HG02885 (cell line): Measurements from ENCODE around the gene THRB.

ENCODE experiments used
- ATAC-seq: cut with Tn5 transposase; IDR thresholded peaks from one replicate; pipeline ENCODE4 v1.9.1; 2021; ENCODE audit warnings: mild to moderate bottlenecking; ENCODE audit not compliant: unreplicated experiment, poor library complexity

Gene THRB

DNA sequence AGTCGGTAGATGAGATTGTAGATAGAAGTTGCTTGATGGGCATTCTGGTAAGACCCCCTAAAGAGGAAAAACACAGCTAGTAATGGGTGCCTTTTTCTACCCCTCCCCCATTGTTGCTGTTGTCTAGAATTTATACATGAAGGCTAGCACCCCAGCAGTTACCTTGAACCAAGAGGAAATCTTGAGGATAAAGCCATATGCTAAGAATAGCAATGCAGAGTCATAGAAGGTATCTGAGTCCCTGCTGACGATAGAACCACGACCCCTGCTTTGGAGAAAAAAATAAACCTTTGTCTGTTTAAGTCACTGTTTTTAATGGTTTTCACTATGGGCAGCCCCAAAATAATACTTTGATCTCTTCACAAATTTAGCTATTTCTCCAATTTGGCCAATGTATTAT lies 162.6 kb downstream of the THRB start:
- no peak for ATAC-seq

GRCh38 chr3:24323272-24323671 lies 171.4 kb downstream of the THRB start:
- ATAC-seq = no peak

DNA sequence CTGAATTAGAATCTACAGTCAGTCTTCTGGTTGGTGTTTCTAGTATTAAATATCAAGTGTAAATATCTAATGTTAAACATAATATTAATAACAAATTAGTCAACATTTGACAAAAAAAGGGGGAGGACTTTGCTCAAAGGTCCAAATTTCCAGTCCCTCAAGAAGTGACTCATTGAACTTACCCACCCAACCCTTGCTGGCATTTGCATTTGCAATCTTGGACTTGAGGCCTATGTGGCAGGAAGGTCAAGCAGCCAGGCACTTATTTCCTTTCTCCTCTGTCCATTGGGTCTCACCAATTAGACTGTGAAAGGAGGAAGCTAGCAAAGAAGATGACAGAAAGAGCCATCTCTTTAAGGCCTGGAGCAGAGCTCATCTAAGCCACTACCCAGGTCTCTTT lies 174.0 kb downstream of the THRB start:
- ATAC-seq = no peak

DNA sequence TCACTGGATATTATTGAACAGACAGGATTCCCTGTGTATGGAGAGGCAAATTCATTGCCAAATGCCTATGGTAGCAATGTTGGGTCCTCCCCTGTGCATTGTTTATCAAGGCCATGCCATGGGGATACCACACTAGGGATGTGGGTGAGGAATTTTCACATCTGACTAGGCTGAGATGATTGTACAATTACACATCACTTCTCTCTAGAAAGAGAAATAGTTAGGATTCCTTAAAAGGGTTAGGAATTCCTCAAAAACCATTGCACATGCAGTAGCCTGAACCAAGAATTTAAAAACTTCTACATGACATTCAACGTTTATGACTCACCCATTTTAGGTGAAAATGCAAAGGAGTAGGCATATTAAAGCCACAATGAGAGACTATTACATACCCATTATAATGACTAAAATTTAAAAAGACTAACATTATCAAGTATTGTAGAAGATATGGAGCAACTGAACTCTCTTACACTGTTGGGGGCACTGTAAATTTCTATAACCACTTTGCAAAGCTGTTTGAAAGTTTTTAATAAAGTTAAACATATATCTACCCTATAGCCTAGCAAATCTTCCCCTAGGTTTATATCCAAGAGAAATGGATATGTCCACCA lies 175.9 kb downstream of the THRB start:
- no peak for ATAC-seq

GRCh38 chr3:24316887-24317383 lies 177.7 kb downstream of the THRB start:
- ATAC-seq = no peak

DNA sequence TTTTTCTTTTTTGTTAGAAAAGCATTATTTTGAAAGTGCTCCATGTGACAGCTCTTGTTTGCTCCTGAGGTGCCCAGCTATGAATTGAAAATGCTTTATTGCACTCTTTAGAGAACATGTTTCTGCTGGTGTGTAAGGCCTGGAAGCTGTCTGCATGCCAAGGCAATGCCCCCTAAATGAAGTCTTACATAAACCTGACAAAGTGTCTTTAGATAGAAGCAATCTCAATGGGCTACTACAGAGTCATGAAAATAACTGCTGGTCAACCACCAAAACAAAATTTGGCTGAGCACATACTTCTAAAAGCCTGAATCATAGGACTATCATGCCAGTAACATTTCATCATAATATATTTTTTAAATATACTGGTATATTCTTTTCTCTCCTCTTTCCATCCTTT lies 178.7 kb downstream of the THRB start:
- ATAC-seq = no peak

DNA sequence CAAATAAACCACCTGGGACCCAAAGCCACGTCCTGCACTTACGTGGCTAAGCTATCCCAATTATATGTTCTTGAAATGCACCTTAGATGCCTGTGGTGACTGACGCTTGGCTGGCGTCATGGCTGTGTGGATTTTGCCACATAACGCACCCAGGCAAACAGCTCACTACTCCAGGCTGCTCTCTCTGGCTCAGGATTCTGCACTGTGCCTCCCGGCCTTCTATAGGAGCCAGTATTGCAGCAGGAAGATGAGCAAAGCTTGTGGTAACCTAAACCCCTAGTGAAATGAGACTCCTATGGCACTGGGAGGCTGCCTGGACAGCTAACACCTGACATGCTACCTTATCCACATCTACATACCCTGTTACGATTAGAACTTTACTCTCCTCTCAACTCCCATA lies 179.3 kb downstream of the THRB start:
- ATAC-seq = no peak

- ATAC-seq = no peak
These were observed 182.8 kb downstream of the THRB start for GRCh38 chr3:24311881-24312280.

DNA sequence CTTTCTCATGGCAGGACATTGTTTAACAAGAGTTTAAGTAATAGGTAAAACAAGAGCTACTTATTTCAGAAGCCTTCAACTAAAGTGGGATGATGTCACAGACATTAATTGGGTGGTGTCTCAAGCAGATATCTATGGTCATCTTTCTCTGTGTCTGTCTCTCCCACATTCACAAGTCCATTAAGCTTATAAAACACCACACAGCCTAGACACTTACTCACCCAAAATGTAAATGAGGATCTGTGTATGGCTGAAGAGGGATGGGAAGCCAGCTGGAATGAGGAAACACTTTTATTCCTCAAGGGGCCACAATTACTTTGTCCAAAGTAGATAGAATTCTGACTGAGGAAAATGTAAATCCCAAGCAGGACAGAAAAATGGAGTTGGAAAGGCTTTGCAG lies 183.8 kb downstream of the THRB start:
- no peak for ATAC-seq

DNA sequence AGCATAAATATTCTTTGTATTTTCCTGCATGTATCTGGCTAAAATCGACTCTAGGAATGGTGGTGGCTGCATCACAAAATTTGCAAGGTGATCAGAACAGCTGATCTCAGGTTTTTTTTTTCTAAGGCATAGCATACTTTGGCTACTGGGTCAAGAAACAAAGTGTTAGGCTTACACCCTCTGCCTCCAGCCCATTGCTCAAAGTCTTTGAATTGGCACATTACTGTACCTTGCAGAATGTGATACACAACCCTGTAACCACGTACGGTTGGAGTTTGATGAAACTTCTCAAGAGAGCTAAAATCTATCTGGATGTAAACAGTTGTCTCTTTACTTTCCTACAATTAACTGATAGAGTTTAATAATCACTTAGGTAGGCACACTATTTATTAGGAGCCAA lies 188.1 kb downstream of the THRB start:
- no peak for ATAC-seq

DNA sequence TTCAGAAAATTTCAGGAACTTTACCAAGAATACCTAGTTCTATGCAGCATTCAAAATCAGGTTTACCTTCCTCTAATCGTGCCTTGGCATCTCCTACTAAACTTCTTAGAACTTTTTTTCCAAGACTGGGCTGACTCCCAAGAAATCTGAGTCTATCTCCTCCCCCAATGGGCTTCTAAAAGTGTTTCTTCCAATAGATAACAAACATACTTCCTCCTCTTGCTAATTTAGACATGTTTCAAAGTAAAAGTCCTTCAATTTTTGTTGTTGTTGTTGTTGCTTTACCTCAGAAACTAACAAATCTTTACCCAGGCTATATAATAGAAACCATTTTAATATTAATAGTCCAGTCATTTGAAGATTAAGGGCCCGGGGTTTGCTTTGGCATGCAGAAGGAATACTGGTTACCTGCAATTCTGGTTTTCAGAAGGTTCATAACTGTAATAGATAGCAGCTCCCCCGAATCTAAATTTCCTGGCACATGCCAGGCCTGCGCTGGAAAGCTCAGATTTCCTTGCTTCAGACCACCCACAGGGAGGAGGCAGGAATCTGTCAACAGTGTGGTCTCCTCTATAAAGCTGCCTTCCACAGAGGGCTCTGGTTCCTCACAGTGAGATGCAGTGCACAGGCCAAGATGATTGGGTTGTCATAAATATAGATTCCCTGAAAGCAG lies 188.7 kb downstream of the THRB start:
- no peak for ATAC-seq

DNA sequence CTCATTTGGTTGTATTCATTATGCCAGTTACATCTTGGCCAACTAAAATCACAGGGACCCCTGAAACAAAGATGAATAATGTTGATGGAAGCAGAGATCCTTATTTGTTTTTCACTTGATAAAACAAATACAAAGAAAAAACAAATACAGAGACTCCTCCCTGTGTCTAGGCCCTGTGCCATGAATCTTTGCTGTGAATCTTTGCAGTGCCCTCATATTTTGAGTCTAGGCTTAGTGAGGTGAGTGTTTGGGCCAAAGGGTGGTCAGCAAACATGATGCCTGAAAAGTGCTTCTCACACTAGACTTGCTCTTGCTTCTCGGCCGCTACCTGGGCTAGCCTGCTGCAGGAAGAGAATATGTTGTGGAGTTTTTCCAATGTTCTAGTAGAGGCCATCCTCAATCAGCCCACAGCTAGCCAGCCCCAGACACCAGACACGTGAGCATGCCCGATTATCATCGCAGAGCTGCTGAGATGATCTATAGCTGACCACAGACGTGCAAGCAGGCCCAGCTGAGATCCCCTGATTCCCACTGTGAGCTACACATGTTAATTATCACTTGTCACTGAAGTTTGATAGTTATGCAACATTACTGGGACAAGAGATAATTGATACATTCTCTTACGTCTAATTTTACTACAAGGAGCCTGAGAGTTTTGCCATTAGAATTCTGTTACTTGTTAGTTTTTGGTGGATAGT lies 191.4 kb downstream of the THRB start:
- ATAC-seq = no peak

- no peak for ATAC-seq
These were observed 192.3 kb downstream of the THRB start for GRCh38 chr3:24302396-24302795.

DNA sequence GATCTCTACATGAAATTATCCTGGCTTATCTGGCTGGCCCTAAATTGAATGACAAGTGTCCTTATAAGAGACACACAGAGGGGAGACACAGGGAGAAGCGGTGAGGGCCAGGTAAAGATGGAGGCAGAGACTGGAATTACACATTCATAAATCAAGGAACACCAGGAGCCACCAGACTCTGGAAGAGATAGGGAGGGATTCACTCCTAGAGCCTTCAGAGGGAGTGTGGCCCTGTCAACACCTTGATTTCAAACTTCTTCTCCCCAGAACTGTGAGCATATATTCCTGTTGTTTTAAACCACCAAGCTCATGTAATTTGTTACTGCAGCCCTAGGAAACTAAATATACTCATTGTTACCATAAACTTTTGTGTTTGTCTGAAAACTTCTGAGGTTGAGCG lies 193.7 kb downstream of the THRB start:
- no peak for ATAC-seq

DNA sequence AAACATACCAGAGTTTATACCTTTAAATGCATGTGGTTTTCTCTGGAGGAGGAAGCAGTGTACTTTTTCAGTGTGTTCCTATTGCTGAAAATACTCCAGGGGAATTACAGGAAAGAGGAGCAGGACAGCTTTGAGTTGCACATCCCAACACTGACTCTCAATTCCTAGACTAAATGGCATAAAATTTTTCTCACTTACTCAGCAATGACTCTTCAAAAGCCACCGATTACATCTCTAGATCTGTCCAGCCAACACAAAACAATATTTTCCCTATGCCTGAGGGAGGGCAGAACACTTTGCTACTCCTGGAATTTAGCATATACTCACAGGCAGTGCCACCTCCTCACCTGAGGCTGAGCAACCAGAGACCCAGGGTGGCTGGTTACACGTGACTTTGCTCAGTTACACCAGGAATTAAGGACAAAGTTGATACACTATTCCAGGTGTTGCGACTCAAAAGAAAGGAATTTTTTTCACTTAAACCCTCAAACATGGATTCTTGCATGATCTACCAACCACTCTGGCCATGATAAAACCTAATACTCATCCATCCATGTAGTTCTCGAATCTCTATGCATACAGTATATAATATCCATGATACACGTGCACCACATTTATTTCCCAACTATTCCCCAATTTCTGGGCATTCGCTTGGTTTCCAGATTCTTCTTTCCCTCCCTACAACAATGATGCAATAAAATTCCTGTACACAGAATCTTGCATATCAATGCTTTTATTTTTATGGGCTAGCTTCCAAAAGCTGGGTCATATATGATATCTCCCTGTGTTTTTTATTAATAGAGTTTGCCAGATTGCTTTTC lies 194.6 kb downstream of the THRB start:
- ATAC-seq = no peak

GRCh38 chr3:24299246-24299805 lies 195.3 kb downstream of the THRB start:
- ATAC-seq = no peak

GRCh38 chr3:24296441-24297205 lies 198.0 kb downstream of the THRB start:
- ATAC-seq = no peak

DNA sequence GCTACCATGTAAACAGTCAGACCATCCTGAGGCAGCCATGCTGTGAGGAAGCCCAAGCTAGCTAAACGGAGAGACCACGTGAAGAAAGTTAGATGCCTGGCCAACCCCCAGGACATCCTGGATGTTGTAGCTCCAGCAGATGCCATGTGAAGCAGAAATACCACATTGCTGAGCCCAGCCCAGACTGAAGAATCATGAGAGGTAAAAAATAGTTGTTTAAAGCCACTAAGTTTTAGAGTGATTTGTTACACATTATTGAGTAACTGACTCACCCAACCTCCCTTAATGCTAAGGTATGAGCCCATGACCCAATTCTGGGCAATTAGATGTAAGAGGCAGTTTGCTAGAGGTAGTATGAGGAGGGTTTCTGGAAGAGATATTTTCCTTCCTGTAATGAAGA lies 200.5 kb downstream of the THRB start:
- ATAC-seq = no peak

DNA sequence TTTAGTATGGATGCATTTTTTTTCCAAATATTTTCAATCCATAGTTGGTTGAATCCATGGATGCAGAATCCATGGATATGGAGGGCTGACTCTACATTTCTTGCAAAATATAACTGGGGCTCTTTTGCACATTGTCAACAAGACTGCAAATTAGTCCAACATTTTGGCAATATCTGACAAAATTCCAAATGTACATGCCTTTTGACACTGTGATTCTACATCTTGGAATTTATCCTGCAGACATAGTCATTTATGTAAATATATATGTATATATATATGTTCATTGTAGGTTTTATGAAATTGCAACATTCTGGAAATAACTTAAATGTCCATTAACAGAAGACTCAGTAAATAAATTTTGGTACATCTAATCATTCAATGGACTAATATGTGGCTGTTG lies 203.0 kb downstream of the THRB start:
- ATAC-seq = no peak

- no peak for ATAC-seq
These were observed 204.1 kb downstream of the THRB start for GRCh38 chr3:24290596-24290995.
